HUES64 (cell line): ENCODE measurements around the gene LY6G6F.

ENCODE experiments used
- H3K27ac ChIP-seq: 2 replicates; pipeline ENCODE4 v1.7.0; 2013; ENCODE audit warnings: low read depth, low read length, inconsistent platforms
- H3K27me3 ChIP-seq: 2 replicates; pipeline ENCODE4 v1.6.1; 2013; ENCODE audit warnings: mild to moderate bottlenecking, low read length; ENCODE audit not compliant: insufficient read depth
- H3K36me3 ChIP-seq: 2 replicates; pipeline ENCODE4 v1.6.1; 2013; ENCODE audit warnings: mild to moderate bottlenecking, low read length; ENCODE audit not compliant: insufficient read depth
- H3K4me1 ChIP-seq: 2 replicates; pipeline ENCODE4 v1.6.1; 2013; ENCODE audit warnings: mild to moderate bottlenecking, low read length, moderate library complexity; ENCODE audit not compliant: insufficient read depth
- H3K4me3 ChIP-seq: 2 replicates; pipeline ENCODE4 v1.5.1; 2013; ENCODE audit warnings: mild to moderate bottlenecking, low read length, moderate library complexity
- H3K9ac ChIP-seq: 2 replicates; pipeline ENCODE4 v1.6.1; 2013; ENCODE audit warnings: mild to moderate bottlenecking, low read depth, low read length
- H3K9me3 ChIP-seq: 2 replicates; pipeline ENCODE4 v1.6.1; 2013; ENCODE audit warnings: low read depth, low read length; ENCODE audit not compliant: insufficient read depth
- WGBS: fragments of 150-250, 120-280 bp; methylation state at CpG from one replicate; pipeline ENCODE4 v1.1.7; 2013; ENCODE audit warnings: missing lambda C conversion rate; 5-methylcytosine and 5-hydroxymethylcytosine counted together

Gene LY6G6F

DNA sequence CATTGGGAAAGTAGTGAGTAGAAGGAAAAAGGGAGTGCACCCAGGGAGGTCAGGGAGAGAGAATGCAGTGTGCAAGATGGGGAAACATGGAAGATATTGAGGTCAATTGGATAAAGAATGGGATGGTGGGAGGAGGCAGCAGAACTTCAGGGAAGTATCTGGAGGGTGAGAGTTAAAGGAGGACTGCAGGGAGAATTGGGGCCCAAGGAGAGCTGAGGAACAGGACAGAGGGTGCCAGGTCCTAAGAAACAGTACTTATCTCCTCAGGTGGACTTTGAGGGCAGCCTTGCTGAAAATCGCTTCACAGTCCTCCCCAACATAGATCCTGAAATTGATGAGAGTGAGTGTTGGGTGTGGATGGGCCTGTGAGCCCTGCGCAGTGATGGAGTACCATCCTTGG, 51.6 kb downstream of the LY6G6F start:
- H3K4me1 ChIP-seq, result peaks cover 2% of the 10 kb centered on the region; the same call in 1 of the 2 replicates
- no peaks in the 10 kb centered on the region for H3K27me3 ChIP-seq
- WGBS, result 95% methylated on average over 2 of the region's 2 CpGs
- no peak overlapping the region for H3K9ac ChIP-seq
- H3K4me3 ChIP-seq, result no peak overlapping the region
- H3K27ac ChIP-seq, result no peak overlapping the region
- no peaks in the 10 kb centered on the region for H3K9me3 ChIP-seq
- H3K36me3 ChIP-seq, result peaks cover 36% of the 10 kb centered on the region; the same call in 1 of the 2 replicates
